ENCODE results near the gene LHPP.

Gene LHPP

DNA sequence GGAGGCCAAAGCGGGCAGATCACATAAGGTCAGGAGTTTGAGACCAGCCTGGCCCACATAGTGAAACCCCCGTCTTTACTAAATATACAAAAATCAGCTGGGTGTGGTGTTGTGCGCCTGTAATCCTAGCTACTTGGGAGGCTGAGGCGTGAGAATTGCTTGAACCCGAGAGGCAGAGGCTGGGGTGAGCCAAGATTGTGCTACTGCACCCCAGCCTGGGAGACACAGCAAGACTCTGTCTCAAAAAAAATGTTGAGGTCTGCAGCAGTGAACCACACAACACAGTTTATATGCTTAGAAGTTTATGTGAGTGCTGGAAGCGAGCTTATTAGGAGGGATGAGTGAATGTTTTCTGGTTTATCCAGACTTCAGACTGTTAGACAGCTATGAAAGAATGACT is 10.4 kb downstream of the LHPP start:
- Histone ChIP-seq H3K4me3 (no peak overlapping the region), H3K36me3 (no peaks in the 10 kb centered on the region; a peak in 1 of 22 replicates), H3K9ac (no peak overlapping the region), H3K4me1 (peaks cover 0 to 23% (median 16%) of the 10 kb centered on the region in 10 experiments; a peak in 15 of 20 replicates), H3K27ac (no peak overlapping the region), H3K27me3 (no peaks in the 10 kb centered on the region), H3K4me2 (no peak overlapping the region), H3K9me3 (replicated peaks in 1 of 11) (no peaks in the 10 kb centered on the region), H4K20me1 (peaks cover 0 to 24% (median 0%) of the 10 kb centered on the region in 11 experiments; a peak in 6 of 22 replicates)
- TF ChIP-seq Cebpa-rat (IDR thresholded peaks at IDR 0.05) = no peak

DNA sequence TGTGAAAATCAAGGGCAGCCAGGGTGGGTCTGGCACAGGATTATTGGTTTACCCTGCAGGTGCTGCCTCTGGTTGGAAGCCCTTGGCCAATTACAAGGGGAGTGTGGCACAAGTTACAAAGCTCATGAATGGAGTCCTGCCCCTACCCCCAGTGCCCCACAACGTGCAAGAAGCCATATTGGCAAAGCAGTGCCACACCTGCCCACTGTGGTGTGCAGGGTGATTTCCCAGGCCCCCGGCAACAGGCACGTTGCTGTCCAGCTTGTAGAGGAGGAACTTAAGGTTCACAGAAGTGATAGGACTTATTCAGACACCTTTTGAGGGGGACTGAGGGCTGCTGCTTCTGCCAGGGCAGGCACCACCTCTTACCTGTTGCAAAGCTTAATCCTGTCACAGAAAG is 11.4 kb downstream of the LHPP start:
- no peaks in the 10 kb centered on the region for H3K27me3 ChIP-seq
- H3K4me1 ChIP-seq = peaks cover 0 to 15% (median 8%) of the 10 kb centered on the region in 10 experiments; a peak in 13 of 20 replicates
- H3K27ac ChIP-seq = no peak overlapping the region

DNA sequence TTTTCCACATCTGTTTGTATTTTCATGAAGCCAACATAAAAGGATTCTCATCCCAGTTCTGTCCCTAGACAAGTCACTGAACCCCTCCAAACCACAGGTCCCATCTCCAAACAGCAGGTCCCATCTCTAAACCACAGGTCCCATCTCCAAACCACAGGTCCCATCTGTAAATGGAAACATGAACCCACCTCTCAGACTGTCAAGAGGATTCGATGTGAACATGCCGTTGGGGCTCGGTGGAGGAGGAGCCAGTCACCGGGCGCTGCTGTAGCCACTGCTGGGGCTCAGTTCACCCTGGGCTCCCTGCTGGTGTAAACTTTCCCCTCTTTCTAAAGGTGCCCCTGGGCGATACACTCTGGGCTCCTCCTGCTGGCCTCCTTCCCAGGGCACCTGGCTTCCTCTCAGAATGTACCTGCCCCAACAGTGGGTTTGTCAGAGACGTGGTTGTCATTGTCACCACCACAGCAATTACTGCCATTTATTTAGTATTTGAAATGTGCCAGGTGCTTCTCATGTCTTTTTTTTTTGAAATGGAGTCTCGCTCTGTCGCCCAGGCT is 13.0 kb downstream of the LHPP start:
- Histone ChIP-seq H3K27me3 (no peaks in the 10 kb centered on the region), H3K4me1 (peaks cover 0 to 15% (median 8%) of the 10 kb centered on the region in 10 experiments; a peak in 13 of 20 replicates)

More for the DNA sequence above, 11.4 kb downstream of the LHPP start:
- Histone ChIP-seq H4K20me1 (peaks cover 0 to 25% (median 0%) of the 10 kb centered on the region in 11 experiments; a peak in 6 of 22 replicates), H3K4me2 (no peak overlapping the region), H3K9ac (no peak overlapping the region), H3K9me3 (replicated peaks in 1 of 11) (no peaks in the 10 kb centered on the region), H3K4me3 (no peak overlapping the region), H3K36me3 (no peaks in the 10 kb centered on the region; a peak in 1 of 22 replicates)
- no peak for TF ChIP-seq Cebpa-rat (IDR thresholded peaks at IDR 0.05)

DNA sequence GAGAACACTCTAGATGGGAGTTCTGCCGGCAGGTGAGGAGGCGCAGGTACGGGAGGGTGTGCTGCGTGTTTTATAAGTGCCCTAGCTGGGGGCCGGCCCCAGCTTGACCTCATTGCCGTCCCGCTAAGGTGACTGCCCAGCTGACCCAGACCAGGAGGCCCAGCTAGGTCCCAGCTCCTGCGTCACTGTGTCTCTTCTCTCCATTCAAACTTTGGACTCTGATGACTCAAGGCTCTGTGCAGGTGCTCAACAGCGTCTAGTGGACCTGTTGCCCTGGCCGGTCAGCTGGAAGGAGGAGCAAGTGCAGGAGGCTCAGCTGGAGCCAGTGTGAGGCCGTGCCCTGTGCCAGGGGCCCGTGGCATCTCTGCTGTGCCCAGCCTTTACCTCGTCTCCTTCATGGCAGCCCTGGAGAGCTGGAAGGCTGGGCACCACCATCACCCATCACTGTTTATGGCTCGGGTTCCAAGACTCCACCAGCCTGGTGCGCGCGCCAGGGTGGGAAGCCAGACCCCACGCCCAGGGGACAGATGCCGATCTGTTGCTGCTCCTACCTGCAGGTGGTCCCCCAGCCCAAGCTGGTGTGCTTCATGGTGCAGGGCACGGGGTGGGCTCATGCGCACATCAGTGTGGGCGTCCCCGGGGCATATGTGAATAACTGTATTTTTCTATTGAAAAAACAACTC is 14.6 kb downstream of the LHPP start:
- H4K20me1 ChIP-seq = peaks cover 0 to 14% (median 0%) of the 10 kb centered on the region in 11 experiments; a peak in 3 of 22 replicates
- H3K9ac ChIP-seq = no peak overlapping the region
- no peak overlapping the region for H3K4me2 ChIP-seq
- peaks cover 0 to 15% (median 8%) of the 10 kb centered on the region in 10 experiments; a peak in 13 of 20 replicates for H3K4me1 ChIP-seq
- no peaks in the 10 kb centered on the region for H3K9me3 ChIP-seq (replicated peaks in 1 of 11)
- H3K27me3 ChIP-seq = no peaks in the 10 kb centered on the region
- H3K27ac ChIP-seq = no peak overlapping the region
- TF ChIP-seq Cebpa-rat (IDR thresholded peaks at IDR 0.05) = no peak
- no peak overlapping the region for H3K4me3 ChIP-seq
- no peaks in the 10 kb centered on the region for H3K36me3 ChIP-seq

More for the DNA sequence above, 13.0 kb downstream of the LHPP start:
- no peaks in the 10 kb centered on the region; a peak in 1 of 22 replicates for H3K36me3 ChIP-seq
- H3K9me3 ChIP-seq (replicated peaks in 1 of 11) = no peaks in the 10 kb centered on the region
- peak overlapping the region in 6 of 11 experiments; percentile 32 to 49 (median 42); a peak in 11 of 22 replicates for H3K4me2 ChIP-seq
- TF ChIP-seq Cebpa-rat (IDR thresholded peaks at IDR 0.05) = no peak
- H3K27ac ChIP-seq = no peak overlapping the region
- no peak overlapping the region for H3K4me3 ChIP-seq
- H3K9ac ChIP-seq = no peak overlapping the region
- H4K20me1 ChIP-seq = peaks cover 0 to 26% (median 0%) of the 10 kb centered on the region in 11 experiments; a peak in 5 of 22 replicates

DNA sequence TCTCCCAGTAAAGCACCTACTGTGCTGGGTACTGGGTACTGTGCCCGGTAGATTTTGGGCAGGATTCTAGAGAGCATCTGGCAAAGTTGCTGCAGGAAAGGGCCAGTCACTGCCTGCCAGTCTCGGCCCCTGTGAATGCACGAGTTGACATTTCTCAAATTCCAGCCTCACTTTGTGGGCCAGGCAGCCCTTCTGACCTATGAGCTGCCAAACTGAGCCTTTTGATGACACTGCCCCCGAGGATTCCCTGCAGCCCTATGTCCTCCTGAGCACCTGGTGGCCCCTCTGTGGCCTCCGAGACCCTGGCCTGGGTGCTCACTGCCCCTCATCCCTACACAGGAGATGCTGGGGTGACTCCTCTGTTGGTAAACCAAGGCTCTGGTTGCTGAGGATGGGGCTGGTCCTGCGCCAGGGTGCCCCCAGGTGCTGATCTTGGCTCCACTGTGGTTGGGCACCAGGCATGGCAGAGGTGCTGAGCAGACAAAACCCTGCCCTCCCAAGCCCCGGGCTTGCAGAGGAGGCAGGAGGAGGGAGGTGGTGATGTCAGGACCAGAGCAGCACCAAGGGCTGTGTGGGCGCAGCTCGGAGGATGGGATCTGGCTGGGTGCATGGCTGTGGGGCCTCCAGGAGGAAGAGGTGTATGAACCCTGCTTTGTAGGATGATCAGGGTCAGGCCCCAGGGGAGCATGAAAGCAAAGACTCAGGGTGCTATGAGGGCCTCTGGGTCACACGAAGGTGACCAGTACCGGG is 16.2 kb downstream of the LHPP start:
- no peak overlapping the region for H3K4me2 ChIP-seq
- no peaks in the 10 kb centered on the region for H3K9me3 ChIP-seq (replicated peaks in 1 of 11)

DNA sequence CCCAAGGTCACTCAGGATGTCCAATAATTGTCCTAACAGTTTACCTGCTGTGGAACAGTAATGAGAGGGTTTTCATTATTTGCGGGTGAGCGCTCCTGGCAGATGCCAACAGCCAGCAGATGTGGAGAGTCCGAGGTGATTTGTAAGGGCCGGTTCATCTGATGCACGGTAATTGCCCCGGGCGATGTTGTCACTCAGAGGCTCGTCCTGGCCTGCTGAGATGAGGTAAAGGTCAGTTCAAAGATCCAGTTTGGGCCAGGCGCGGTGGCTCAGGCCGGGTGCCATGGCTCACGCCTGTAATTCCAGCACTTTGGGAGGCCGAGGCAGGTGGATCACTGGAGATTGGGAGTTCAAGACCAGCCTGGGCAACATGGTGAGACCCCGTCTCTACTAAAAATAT is 16.9 kb downstream of the LHPP start:
- Histone ChIP-seq H3K36me3 (no peaks in the 10 kb centered on the region), H4K20me1 (peaks cover 0 to 24% (median 0%) of the 10 kb centered on the region in 11 experiments; a peak in 3 of 22 replicates), H3K27me3 (no peaks in the 10 kb centered on the region), H3K27ac (no peak overlapping the region), H3K9ac (no peak overlapping the region), H3K4me3 (no peak overlapping the region), H3K4me1 (peaks cover 0 to 15% (median 8%) of the 10 kb centered on the region in 10 experiments; a peak in 13 of 20 replicates), H3K9me3 (replicated peaks in 1 of 11) (no peaks in the 10 kb centered on the region), H3K4me2 (no peak overlapping the region)
- no peak for TF ChIP-seq Cebpa-rat (IDR thresholded peaks at IDR 0.05)

More for the DNA sequence above, 16.2 kb downstream of the LHPP start:
- H3K27me3 ChIP-seq = no peaks in the 10 kb centered on the region
- peaks cover 0 to 15% (median 8%) of the 10 kb centered on the region in 10 experiments; a peak in 13 of 20 replicates for H3K4me1 ChIP-seq
- peaks cover 0 to 24% (median 0%) of the 10 kb centered on the region in 11 experiments; a peak in 4 of 22 replicates for H4K20me1 ChIP-seq
- no peak overlapping the region for H3K9ac ChIP-seq
- H3K27ac ChIP-seq = no peak overlapping the region
- no peak for TF ChIP-seq Cebpa-rat (IDR thresholded peaks at IDR 0.05)
- no peak overlapping the region for H3K4me3 ChIP-seq
- no peaks in the 10 kb centered on the region for H3K36me3 ChIP-seq

DNA sequence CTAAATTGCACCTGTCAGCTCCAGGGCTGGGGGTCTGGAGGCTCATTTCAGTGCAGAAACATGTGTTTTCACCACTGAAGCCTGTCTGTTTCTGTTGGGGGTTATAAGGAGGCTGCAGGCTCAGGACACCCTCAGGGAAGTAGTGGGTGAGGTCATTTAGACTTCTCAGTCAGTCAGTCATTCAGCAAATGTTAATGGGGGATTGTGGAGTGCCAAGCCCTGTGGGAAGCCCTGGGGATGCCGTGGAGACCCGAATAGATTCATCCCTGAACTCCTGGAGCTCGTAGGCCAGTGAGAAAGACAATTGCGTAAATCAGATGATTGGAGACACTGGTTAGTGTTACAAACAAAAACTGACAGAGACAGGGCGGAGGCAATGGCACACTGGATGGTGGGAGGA is 19.2 kb downstream of the LHPP start:
- H3K36me3 ChIP-seq = no peaks in the 10 kb centered on the region
- no peak overlapping the region for H3K4me3 ChIP-seq
- no peak overlapping the region for H3K9ac ChIP-seq
- H3K27me3 ChIP-seq = no peaks in the 10 kb centered on the region
- H3K27ac ChIP-seq = no peak overlapping the region
- H3K9me3 ChIP-seq (replicated peaks in 1 of 11) = peaks cover 0 to under 1% (median 0%) of the 10 kb centered on the region in 11 experiments; a peak in 2 of 22 replicates
- H4K20me1 ChIP-seq = peaks cover 0 to 24% (median 0%) of the 10 kb centered on the region in 11 experiments; a peak in 3 of 22 replicates
- H3K4me2 ChIP-seq = no peak overlapping the region
- no peaks in the 10 kb centered on the region for H3K4me1 ChIP-seq
- TF ChIP-seq Cebpa-rat (IDR thresholded peaks at IDR 0.05) = no peak

DNA sequence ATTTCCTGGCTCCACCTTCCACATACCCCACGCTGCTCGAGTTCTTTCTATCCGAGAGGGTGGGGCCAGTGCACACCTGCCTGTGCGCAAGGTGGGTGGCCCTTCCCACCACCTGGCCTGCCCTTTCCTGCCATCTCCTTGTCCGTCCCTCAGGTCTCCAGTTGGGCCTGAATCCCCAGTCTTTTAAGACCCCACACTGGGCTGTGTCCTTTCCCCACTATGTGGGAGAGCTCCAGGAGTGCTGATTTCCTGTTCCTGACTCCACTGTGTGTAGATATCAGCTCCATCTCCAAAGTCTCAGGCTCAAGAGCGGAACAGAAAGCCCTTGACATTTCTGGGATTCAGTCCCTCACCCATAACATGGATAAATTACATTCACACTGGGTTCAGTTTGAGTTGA is 20.1 kb downstream of the LHPP start:
- Histone ChIP-seq H3K9ac (no peak overlapping the region), H3K27me3 (no peaks in the 10 kb centered on the region), H4K20me1 (peaks cover 0 to 24% (median 0%) of the 10 kb centered on the region in 11 experiments; a peak in 3 of 22 replicates), H3K36me3 (peaks cover 0 to 7% (median 4%) of the 10 kb centered on the region in 11 experiments; a peak in 7 of 22 replicates), H3K4me2 (no peak overlapping the region), H3K27ac (no peak overlapping the region), H3K9me3 (replicated peaks in 1 of 11) (peaks cover 4 to 9% (median 7%) of the 10 kb centered on the region in 11 experiments), H3K4me1 (no peaks in the 10 kb centered on the region), H3K4me3 (no peak overlapping the region)
- TF ChIP-seq Cebpa-rat (IDR thresholded peaks at IDR 0.05) = no peak

Data from BLaER1 treated with 17β-estradiol and CSF1 and Interleukin-3, amounts not matched to agents 10 nM and 100 nM (cell line).